Neural progenitor cell (in vitro differentiated cells): ENCODE data around the gene GGT6. TPM values are rescaled to one million over a fixed set of nuclear protein-coding genes. Genes with fewer than 3 reads are reported as not detected.

Experiments
- DNase-seq: peaks from one replicate; pipeline ENCODE4 v3.0.0-alpha.2; 2016; ENCODE audit warnings: low spot score
- H2AFZ ChIP-seq: fragments of 200-600 bp; sonication (generic); replicated peaks from 2 replicates; pipeline ENCODE4 v1.6.1; 2016; ENCODE audit warnings: antibody characterized with exemption
- H3F3A ChIP-seq: fragments of 200-600 bp; sonication (generic); 2 replicates; pipeline ENCODE4 v1.6.1; 2016; ENCODE audit warnings: antibody characterized with exemption, low read depth
- H3K27ac ChIP-seq: fragments of 200-600 bp; sonication (generic); 2 replicates; pipeline ENCODE4 v1.5.1; 2016; ENCODE audit warnings: mild to moderate bottlenecking
- H3K27me3 ChIP-seq: fragments of 200-600 bp; sonication (generic); 2 replicates; pipeline ENCODE4 v1.6.1; 2016; ENCODE audit warnings: mild to moderate bottlenecking, moderate library complexity
- H3K36me3 ChIP-seq: fragments of 200-600 bp; sonication (generic); 2 replicates; pipeline ENCODE4 v1.5.1; 2016
- H3K4me1 ChIP-seq: fragments of 200-600 bp; sonication (generic); 2 replicates; pipeline ENCODE4 v1.6.1; 2016; ENCODE audit warnings: mixed run types
- H3K4me2 ChIP-seq: fragments of 200-600 bp; sonication (generic); 2 replicates; pipeline ENCODE4 v1.6.1; 2016
- H3K4me3 ChIP-seq: fragments of 200-600 bp; sonication (generic); 2 replicates; pipeline ENCODE4 v1.5.1; 2016
- H3K79me2 ChIP-seq: fragments of 200-600 bp; sonication (generic); 2 replicates; pipeline ENCODE4 v1.6.1; 2016; ENCODE audit warnings: low read depth
- H3K9ac ChIP-seq: fragments of 200-600 bp; sonication (generic); 2 replicates; pipeline ENCODE4 v1.6.1; 2016
- H3K9me3 ChIP-seq: fragments of 200-600 bp; sonication (generic); 2 replicates; pipeline ENCODE4 v1.5.1; 2016; ENCODE audit warnings: low read depth
- H4K20me1 ChIP-seq: fragments of 200-600 bp; sonication (generic); 2 replicates; pipeline ENCODE4 v1.6.1; 2016; ENCODE audit warnings: low read depth
- H3K27ac Mint-ChIP-seq: 3 replicates; pipeline ENCODE4 v1.8.0; 2021; ENCODE audit warnings: mixed read lengths
- H3K27me3 Mint-ChIP-seq: 2 replicates; pipeline ENCODE4 v1.8.0; 2022; ENCODE audit warnings: low read depth, mild to moderate bottlenecking, inconsistent platforms, moderate library complexity, mixed read lengths; ENCODE audit not compliant: insufficient read depth
- H3K36me3 Mint-ChIP-seq: 3 replicates; pipeline ENCODE4 v1.8.0; 2021; ENCODE audit warnings: mixed read lengths
- H3K4me1 Mint-ChIP-seq: 3 replicates; pipeline ENCODE4 v1.8.0; 2021; ENCODE audit warnings: mixed read lengths
- H3K4me3 Mint-ChIP-seq: 3 replicates; pipeline ENCODE4 v1.8.0; 2021; ENCODE audit warnings: mild to moderate bottlenecking, moderate library complexity, mixed read lengths
- H3K9me3 Mint-ChIP-seq: 3 replicates; pipeline ENCODE4 v1.8.0; 2020; ENCODE audit warnings: mixed read lengths
- EZH2 ChIP-seq: fragments of 200-600 bp; sonication (generic); IDR thresholded peaks from 2 replicates; pipeline ENCODE4 v1.6.1; 2017; ENCODE audit warnings: antibody characterized with exemption, mild to moderate bottlenecking, moderate library complexity
- EZH2phosphoT487 ChIP-seq: fragments of 200-600 bp; sonication (generic); IDR thresholded peaks from 2 replicates; pipeline ENCODE4 v1.6.1; 2017; ENCODE audit warnings: antibody characterized with exemption
- total RNA-seq: library from RNA; depleted of rRNA; stranded (reverse); fragments of >200 nt; gene quantifications from 2 replicates; pipeline ENCODE4 v1.2.3, GENCODE V29; 2015; ENCODE audit warnings: low replicate concordance
- TF ChIP-seq, protein P1 (sequence below): fragments of 200-600 bp; sonication (generic); IDR thresholded peaks from 2 replicates; pipeline ENCODE4 v1.5.1; 2017; ENCODE audit warnings: antibody characterized with exemption, mild to moderate bottlenecking

Gene GGT6
- total RNA-seq, 1 donor from 2014 or later = not detected

DNA sequence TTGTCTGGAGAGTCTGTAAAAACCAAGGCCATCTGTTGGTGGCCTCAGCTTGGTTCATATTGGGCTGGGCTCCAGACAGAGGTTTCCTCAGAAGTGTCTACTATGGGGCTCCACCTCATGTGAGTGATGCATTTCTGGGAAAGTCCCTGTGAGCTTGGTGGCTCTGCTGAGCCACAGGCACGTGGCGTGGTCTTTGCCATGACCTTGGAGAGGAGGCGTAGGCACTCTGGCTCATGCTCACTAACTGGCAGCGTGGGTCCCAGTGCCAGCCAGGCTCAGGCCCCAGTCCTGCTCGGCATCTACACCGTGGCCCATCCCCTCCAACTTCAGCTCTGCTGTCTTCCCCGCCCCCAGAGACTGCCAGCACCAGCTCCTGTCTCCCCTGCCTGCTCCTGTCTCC lies 13.3 kb upstream of the GGT6 start:
- no peaks in the 10 kb centered on the region for H3K27me3 Mint-ChIP-seq
- no peaks in the 10 kb centered on the region for H3K36me3 Mint-ChIP-seq
- no peak for DNase-seq
- H3K9me3 Mint-ChIP-seq = no peaks in the 10 kb centered on the region
- Histone ChIP-seq H3K9me3 (no peaks in the 10 kb centered on the region), H3K4me3 (no peak overlapping the region), H4K20me1 (no peaks in the 10 kb centered on the region), H3K9ac (no peak overlapping the region), H3K27me3 (no peaks in the 10 kb centered on the region), H3K79me2 (no peaks in the 10 kb centered on the region), H3K4me1 (peaks cover 36% of the 10 kb centered on the region), H3K36me3 (no peaks in the 10 kb centered on the region), H3F3A (peaks cover 19% of the 10 kb centered on the region), H2AFZ (no peak overlapping the region), H3K4me2 (no peak overlapping the region), H3K27ac (no peak overlapping the region)
- TF ChIP-seq, protein P1, sequence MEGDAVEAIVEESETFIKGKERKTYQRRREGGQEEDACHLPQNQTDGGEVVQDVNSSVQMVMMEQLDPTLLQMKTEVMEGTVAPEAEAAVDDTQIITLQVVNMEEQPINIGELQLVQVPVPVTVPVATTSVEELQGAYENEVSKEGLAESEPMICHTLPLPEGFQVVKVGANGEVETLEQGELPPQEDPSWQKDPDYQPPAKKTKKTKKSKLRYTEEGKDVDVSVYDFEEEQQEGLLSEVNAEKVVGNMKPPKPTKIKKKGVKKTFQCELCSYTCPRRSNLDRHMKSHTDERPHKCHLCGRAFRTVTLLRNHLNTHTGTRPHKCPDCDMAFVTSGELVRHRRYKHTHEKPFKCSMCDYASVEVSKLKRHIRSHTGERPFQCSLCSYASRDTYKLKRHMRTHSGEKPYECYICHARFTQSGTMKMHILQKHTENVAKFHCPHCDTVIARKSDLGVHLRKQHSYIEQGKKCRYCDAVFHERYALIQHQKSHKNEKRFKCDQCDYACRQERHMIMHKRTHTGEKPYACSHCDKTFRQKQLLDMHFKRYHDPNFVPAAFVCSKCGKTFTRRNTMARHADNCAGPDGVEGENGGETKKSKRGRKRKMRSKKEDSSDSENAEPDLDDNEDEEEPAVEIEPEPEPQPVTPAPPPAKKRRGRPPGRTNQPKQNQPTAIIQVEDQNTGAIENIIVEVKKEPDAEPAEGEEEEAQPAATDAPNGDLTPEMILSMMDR = no peak
- TF ChIP-seq EZH2 (no peak), EZH2phosphoT487 (no peak)
- no peak overlapping the region for H3K27ac Mint-ChIP-seq
- peaks cover 34% of the 10 kb centered on the region for H3K4me1 Mint-ChIP-seq
- no peak overlapping the region for H3K4me3 Mint-ChIP-seq

DNA sequence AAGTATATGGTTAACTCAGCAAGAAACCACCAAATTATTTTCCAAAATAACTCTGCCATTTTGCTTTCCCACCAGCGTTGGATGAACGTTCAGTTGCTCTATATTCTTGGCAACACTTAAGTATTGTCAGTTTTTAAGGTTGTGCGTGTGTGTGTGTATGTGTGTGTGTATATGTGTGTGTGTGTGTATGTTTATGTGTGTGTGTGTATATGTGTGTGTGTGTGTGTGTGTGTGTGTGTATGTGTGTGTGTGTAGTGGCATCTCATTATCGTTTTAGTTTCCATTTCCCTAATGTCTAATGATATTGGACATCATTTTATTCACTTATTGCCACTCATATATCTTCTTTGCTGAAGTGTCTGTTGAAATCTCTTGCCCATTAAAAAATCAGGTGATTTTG lies 12.7 kb upstream of the GGT6 start:
- no peaks in the 10 kb centered on the region for H3K9me3 Mint-ChIP-seq
- H3K36me3 Mint-ChIP-seq = no peaks in the 10 kb centered on the region
- H3K79me2 ChIP-seq = no peaks in the 10 kb centered on the region

DNA sequence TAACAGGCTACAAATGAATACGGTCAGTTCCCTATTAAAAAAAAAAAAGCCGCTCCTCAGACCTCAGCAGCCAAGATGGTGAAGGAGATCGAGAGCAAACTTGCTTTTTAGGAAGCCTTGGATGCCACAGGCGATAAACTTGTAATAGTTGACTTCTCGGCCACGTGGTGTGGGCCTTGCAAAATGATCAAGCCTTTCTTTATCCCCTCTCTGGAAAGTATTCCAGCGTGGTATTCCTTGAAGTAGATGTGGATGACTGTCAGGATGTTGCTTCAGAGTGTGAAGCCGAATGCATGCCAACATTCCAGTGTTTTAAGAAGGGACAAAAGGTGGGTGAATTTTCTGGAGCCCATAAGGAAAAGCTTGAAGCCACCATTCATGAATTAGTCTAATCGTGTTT lies 11.8 kb upstream of the GGT6 start:
- Histone ChIP-seq H3K27me3 (no peaks in the 10 kb centered on the region), H2AFZ (no peak overlapping the region), H3K79me2 (no peaks in the 10 kb centered on the region), H3K4me1 (peaks cover 34% of the 10 kb centered on the region), H3K27ac (no peak overlapping the region), H4K20me1 (no peaks in the 10 kb centered on the region), H3K4me2 (no peak overlapping the region), H3K9ac (no peak overlapping the region), H3K4me3 (no peak overlapping the region), H3F3A (peaks cover 19% of the 10 kb centered on the region), H3K36me3 (no peaks in the 10 kb centered on the region), H3K9me3 (no peaks in the 10 kb centered on the region)
- Mint-ChIP-seq H3K27me3 (no peaks in the 10 kb centered on the region), H3K36me3 (no peaks in the 10 kb centered on the region), H3K9me3 (no peaks in the 10 kb centered on the region), H3K4me3 (no peak overlapping the region), H3K4me1 (peaks cover 27% of the 10 kb centered on the region), H3K27ac (no peak overlapping the region)
- no peak for TF ChIP-seq EZH2
- no peak for TF ChIP-seq EZH2phosphoT487
- TF ChIP-seq, protein P1 = no peak
- DNase-seq = no peak

More for the DNA sequence above, 12.7 kb upstream of the GGT6 start:
- Mint-ChIP-seq H3K4me1 (peaks cover 36% of the 10 kb centered on the region), H3K27me3 (no peaks in the 10 kb centered on the region), H3K27ac (no peak overlapping the region), H3K4me3 (no peak overlapping the region)
- TF ChIP-seq EZH2 (no peak), EZH2phosphoT487 (no peak)
- TF ChIP-seq, protein P1 = no peak
- Histone ChIP-seq H3K36me3 (no peaks in the 10 kb centered on the region), H2AFZ (no peak overlapping the region), H3K4me2 (no peak overlapping the region), H3K9ac (no peak overlapping the region), H3K9me3 (no peaks in the 10 kb centered on the region), H3K4me3 (no peak overlapping the region), H4K20me1 (no peaks in the 10 kb centered on the region), H3K4me1 (peaks cover 40% of the 10 kb centered on the region), H3K27me3 (no peaks in the 10 kb centered on the region), H3F3A (peaks cover 24% of the 10 kb centered on the region), H3K27ac (no peak overlapping the region)
- DNase-seq = no peak

DNA sequence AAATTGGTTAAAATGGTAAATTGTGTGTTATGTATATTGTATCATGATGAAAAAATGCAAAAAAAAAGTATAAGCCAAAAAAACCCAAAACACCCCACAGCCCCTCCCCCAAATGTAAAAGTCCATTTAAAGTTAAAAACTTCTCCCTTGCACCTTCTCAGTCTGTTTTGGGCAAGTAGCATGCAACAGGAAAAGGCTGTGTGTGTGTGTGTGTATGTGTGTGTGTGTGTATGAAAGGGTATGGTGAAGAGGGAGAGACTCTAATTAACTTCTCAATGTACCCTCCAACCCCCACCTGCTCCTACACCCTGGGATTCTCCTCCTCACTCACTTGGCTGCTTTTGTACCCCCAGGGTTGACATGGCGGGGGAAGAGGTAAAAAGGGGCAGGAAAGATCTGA lies 9.2 kb upstream of the GGT6 start:
- Histone ChIP-seq H3K79me2 (no peaks in the 10 kb centered on the region), H2AFZ (no peak overlapping the region), H3K27me3 (peaks cover 4% of the 10 kb centered on the region), H4K20me1 (no peaks in the 10 kb centered on the region), H3F3A (peaks cover 17% of the 10 kb centered on the region), H3K36me3 (no peaks in the 10 kb centered on the region), H3K27ac (no peak overlapping the region), H3K4me3 (no peak overlapping the region), H3K9me3 (no peaks in the 10 kb centered on the region), H3K4me2 (no peak overlapping the region), H3K9ac (no peak overlapping the region), H3K4me1 (peaks cover 18% of the 10 kb centered on the region)
- Mint-ChIP-seq H3K4me3 (no peak overlapping the region), H3K4me1 (peaks cover 24% of the 10 kb centered on the region), H3K27ac (no peak overlapping the region), H3K9me3 (no peaks in the 10 kb centered on the region), H3K27me3 (peaks cover 4% of the 10 kb centered on the region), H3K36me3 (no peaks in the 10 kb centered on the region)
- TF ChIP-seq, protein P1 = no peak
- no peak for TF ChIP-seq EZH2
- TF ChIP-seq EZH2phosphoT487 = no peak
- DNase-seq = no peak
